GM21717 (cell line): Measurements from ENCODE around the gene PEX10.
"Not testable (repeated sequence)": the region's sequence is repeated elsewhere in the genome, so short reads cannot be mapped to it uniquely, and the experiment has no call there.

Experiments used
- ATAC-seq: cut with Tn5 transposase; IDR thresholded peaks from one replicate; pipeline ENCODE4 v1.9.1; 2021; ENCODE audit warnings: mild to moderate bottlenecking, moderate library complexity; ENCODE audit not compliant: unreplicated experiment

Gene PEX10

DNA sequence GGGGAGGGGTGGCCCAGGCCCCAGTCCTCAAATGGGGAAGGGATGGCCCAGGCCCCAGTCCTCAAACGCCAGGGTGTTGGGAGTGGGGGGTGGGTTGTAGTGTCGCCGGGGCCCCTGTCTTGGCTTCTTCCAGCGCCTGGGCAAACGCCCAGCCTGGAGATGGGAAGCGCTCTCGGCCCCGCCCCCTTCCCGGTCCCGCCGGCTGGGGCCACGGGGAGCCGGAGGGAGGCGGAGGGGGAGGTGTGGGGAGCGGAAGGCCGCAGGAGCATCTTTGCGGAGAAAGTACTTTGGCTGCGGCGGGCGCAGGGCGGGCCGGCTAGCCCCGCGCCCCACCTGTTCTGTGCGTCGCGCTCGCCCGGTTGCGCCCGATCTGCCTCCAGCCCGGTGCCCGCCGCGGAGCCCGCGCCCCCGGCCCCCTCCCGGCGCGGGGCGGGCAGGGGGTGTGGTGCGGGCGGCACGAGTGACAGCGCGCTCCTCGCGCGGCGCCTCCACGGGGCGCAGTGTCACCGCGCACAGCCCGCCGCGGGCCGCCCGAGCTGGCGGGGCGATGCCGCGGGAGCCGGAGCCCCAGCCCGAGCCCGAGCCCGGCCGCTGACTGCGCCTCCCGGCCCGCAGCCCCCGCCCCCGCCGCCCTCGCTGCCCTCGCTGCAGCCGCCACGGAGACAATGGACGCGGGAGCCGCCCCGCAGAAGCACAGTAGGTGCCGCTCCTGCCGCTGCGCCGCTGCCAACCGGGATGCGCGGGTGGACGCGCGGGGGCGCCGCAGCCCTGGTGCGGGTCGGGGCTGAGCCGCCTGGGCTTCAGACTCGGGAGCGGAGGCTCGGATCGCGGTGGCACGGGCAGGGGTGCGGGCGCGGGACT, 31.1 kb upstream of the PEX10 start:
- ATAC-seq: no peak

GRCh38 chr1:2442661-2443060, 30.3 kb upstream of the PEX10 start:
- no peak for ATAC-seq

- no peak for ATAC-seq
These were observed 29.4 kb upstream of the PEX10 start for GRCh38 chr1:2441746-2442145.

GRCh38 chr1:2440346-2440745, 28.0 kb upstream of the PEX10 start:
- not testable (repeated sequence) for ATAC-seq

- ATAC-seq: no peak
These were observed 27.0 kb upstream of the PEX10 start for GRCh38 chr1:2439369-2439768.

DNA sequence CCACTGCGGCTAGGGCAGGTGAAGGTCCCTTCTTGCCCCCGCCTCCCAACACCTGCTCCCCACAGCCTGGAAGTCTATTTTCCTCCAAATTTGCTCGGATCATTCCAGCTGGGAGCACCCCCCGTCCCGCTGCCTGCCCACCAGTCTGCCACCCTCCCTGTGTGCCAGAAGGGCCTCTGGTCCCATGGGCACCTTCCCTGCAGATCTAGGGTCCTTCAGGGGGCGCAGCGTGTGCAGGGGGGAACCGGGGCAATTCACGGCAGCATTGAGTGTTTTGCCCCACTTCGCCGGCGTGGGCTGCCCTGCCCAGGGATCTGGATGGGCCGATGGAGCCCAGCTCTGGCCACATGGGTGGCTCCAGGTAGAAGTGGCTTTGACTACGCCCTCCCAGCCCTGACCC, 26.3 kb upstream of the PEX10 start:
- no peak for ATAC-seq

DNA sequence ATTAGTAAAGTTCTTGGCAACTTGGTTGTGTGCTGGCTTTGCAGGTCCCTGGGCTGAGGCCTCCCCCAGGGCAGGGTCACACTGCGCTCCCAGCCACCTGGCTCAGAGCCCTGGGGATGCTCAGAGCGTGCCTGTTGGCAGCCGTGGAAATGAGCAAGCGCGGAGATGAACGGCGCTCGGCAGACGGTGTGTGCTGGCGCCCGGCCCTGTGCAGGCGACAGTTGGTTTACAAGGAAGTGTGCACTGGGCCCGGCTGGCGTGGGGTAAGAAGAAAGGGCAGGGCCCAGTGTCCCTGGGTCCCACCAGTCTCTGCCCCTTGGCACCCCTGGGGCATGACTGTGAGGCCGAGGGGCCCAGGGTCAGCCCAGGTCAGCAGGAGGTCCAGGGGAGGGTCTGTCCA, 25.7 kb upstream of the PEX10 start:
- no peak for ATAC-seq

- ATAC-seq: no peak
These were observed 25.3 kb upstream of the PEX10 start for GRCh38 chr1:2437617-2438016.

DNA sequence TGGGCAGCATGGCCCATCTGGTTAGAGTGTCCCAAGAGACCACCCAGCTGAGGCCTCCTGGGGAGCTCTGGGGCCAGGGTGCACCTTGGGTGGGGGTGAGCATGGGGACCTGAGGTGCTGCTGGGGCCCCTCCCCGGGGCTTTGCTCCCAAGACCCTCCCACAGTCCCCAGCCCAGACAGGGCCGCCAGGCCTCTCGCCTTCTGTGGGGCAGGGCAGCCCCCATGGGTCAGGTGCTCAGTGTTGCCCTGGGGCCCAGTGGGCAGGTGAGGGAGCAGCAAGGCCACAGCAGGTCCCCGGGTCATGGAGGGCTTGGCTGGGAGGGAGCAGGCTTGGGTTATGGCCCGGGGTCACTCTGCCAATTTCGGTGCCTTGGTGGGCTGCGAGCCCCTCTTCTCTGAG, 24.5 kb upstream of the PEX10 start:
- no peak for ATAC-seq

- no peak for ATAC-seq
These were observed 23.5 kb upstream of the PEX10 start for GRCh38 chr1:2435746-2436355.

- no peak for ATAC-seq
These were observed 22.7 kb upstream of the PEX10 start for GRCh38 chr1:2435091-2435490.

GRCh38 chr1:2433936-2434655, 21.7 kb upstream of the PEX10 start:
- ATAC-seq: no peak

DNA sequence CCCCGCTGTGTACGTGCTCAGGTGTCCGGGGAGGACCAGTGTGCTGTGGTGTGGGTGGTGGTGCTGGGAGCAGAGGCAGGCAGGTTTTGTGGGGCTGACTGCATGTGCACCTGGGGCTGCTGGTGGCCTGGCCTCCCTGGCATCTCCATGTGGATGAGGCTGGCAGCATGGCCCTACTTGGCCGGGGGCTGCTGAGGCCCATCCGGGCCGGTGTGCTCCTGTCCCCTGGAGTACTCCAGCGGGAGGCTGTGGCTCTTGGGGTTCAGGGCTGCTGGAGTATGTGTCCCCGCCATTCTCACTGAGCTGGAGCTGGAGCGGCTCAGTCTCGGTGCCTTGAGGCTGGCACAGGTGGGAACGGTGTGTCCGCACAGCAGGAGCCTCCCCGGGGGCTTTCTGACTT, 20.8 kb upstream of the PEX10 start:
- no peak for ATAC-seq

GRCh38 chr1:2432441-2432844, 20.1 kb upstream of the PEX10 start:
- no peak for ATAC-seq

- no peak for ATAC-seq
These were observed 19.2 kb upstream of the PEX10 start for GRCh38 chr1:2431518-2431917.

- ATAC-seq: no peak
These were observed 18.7 kb upstream of the PEX10 start for GRCh38 chr1:2431103-2431502.

DNA sequence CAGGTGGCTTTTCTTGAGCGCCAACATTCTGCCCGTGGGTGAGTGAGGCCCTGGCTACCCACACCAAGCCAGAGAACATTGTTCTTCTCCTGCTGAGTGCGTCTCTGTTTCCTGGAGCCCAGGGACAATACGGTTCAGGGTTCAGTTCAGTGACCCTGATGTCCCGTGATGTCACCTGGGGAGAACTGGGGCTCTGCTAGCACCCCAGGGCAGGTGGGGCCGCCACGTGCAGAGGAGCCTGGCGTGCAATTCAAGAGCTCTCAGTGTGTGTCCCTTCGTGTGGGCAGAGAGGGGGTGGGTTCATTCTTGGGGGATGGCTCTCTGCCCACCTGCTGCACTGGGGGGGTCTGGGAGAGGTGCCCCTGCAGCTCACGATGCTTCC, 18.2 kb upstream of the PEX10 start:
- ATAC-seq: no peak

DNA sequence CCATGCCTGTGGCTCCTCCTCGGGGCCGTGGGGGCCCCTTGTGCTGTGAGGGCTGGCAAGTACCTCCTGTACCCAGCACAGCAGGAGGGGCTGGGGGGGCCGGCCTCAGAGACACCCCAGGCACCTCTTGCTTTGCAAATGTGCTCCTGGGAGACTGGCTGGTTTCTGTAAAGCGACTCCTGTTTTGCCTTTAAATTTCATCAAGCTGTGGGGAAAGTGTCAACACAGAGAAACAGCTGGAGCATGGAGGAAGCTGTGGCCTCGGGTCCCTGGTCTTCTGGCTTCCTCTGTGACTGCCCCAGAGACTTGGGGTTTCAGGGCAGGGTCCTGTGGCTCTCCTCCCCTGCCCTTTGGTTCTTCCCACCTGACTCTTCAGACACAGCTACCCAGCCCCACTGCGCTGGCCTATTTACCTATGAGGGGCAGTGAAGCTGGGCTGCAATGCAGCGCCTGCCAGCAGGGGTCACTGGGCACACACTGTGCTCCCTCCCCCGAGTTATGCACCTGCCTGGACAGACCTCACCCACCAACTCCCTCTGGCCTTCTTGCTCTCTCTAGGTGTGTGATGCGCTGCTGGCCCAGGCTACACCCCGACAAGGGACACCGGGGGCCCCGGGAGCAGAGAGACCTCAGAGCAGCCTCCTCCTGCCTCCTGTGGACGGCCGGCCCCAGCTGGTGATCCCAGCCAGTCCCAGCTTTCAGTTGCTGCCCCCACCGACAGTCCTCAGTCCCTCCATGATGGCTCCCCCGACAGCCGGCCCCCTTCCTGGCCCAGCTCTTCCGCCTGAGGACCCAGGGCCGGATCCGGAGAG, 17.6 kb upstream of the PEX10 start:
- ATAC-seq: no peak

DNA sequence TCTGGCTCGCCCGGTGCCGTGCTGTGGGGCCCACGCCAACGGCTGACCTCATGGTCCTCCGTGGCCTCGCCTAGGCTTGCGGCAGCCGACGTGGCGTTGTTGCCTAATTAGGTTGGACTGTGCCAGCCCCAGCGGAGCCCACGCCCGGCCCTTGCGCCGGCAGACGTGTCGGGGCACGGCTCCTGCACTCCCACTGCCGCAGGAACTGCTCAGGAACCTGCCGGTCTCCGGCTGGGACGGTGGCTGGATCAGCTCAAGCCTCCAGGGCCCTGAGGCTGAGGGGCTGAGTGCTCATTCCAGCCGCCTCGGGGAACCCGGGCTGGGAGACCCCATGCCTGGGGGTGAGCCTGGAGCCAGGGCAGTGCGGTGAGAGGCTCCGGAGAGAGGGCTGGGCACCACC, 16.1 kb upstream of the PEX10 start:
- no peak for ATAC-seq

DNA sequence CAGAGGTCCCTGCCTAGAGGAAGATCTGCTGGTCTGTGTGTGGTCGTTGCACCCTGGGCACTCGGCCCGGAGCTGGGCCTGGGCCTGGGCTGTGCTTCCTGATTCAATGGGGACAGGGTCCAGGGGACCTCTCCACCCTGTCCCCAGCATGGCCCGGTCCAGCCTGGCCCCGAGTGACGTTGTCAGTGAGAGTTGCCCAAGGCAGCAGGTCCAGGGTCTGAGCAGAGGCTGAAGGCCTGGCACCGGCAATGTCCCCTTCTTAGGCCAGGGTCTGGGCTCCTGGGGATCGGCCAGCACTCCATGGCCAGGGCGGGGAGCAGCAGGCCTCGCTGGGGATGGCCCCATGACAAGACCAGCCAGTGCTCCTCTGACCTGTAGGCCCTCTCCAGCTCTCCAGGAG, 15.6 kb upstream of the PEX10 start:
- ATAC-seq: no peak

DNA sequence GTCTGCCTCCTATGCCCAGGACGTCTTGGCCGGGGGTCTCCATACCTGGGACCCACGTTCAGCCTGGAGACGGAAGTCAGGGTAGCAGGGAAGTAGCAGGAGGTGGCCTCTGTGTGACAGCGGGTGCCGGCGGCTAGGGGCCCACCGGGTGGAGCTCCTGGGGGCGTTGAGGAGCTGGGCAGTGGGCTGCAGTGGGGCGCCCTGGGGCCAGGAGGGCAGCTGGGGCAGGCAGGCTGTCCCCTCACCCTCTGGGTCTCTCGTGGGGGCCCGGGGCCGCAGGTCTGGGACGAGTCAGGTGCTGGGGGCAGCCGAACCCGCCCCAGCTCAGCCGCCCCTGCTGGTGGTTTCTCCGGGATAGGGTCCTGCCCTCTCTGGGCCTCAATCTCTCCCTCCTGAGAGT, 14.7 kb upstream of the PEX10 start:
- no peak for ATAC-seq
